HG03066 (cell line): ENCODE data around the gene SAA2.
"Not testable (repeated sequence)": the region's sequence is repeated elsewhere in the genome, so short reads cannot be mapped to it uniquely, and the experiment has no call there.

ENCODE experiments used
- ATAC-seq: cut with Tn5 transposase; IDR thresholded peaks from one replicate; pipeline ENCODE4 v1.9.1; 2021; ENCODE audit warnings: low read depth; ENCODE audit not compliant: unreplicated experiment

Gene SAA2

GRCh38 chr11:18203723-18204122, 44.7 kb downstream of the SAA2 start:
- no peak for ATAC-seq

DNA sequence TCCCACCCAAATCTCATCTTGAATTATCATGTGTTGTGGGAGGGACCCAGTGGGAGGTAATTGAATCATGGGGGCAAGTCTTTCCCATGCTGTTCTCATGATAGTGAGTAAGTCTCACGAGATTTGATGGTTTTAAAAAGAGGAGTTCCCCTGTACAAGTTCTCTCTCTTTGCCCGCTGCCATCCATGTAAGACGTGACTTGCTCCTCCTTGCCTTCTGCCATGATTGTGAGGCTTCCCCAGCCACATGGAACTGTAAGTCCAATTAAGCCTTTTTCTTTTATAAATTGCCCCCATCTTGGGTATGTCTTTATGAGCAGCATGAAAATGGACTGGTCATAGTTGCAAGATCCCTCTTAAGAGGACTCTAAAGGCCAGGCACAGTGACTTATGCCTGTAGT, 50.7 kb downstream of the SAA2 start:
- ATAC-seq, result not testable (repeated sequence)

- no peak for ATAC-seq
These were observed 51.9 kb downstream of the SAA2 start for GRCh38 chr11:18196532-18196931.
